Measurements from ENCODE around the gene STAT6. TPM values are rescaled to one million over a fixed set of nuclear protein-coding genes. Genes with fewer than 3 reads are reported as not detected.
"Not testable (repeated sequence)": the region's sequence is repeated elsewhere in the genome, so short reads cannot be mapped to it uniquely, and the experiment has no call there.

Gene STAT6
- total and polyA plus RNA-seq, 7 donors: 66.1 to 210 (median 115) TPM

DNA sequence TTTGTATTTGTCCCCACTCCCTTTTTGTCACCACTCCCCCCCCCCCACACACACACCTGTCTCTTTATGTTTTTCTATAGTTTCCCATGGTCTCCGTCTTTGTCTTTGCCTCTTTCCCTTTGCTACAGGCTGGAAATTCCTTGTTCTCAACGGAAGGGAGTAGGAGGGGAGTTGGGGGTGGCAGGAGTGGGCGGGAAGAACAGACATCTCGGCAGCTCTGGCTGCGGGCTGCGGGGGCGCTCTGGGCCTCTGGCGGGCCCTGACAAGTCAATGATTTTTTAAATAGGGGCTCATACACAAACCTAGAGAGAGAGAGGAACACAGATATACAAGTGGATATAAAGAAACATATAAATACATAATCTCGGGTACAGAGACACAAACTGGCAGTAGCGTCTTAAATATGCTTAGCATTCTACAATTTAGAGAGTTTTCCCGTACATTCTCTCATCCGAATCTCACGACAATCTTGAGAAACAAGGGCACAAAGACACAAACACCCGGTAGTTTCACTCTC is 24.6 kb downstream of the STAT6 start:
- intact Hi-C loops (cut with DNase I): loop anchor here (1.0 to 5.0 kb wide), 3 partner anchors 25 to 524 kb away; partner anchors contain the start of genes ARHGEF25 and STAT6
- Histone ChIP-seq H3K36me3 (peaks cover under 1 to 6% (median 5%) of the 10 kb centered on the region in 4 donors), H3K4me3 (peak overlapping the region; percentile 69 to 96 (median 88)), H3K27ac (peak overlapping the region; percentile 97 to 100 (median 99)), H3K27me3 (no peaks in the 10 kb centered on the region), H3K9me3 (no peaks in the 10 kb centered on the region), H3K4me1 (peaks cover 0 to 41% (median 30%) of the 10 kb centered on the region in 4 donors)
- WGBS, 2 donors: 1 to 3% methylated on average over 14 of the region's 14 CpGs
- no peak for TF ChIP-seq POLR2AphosphoS5 (IDR thresholded peaks at IDR 0.05)
- TF ChIP-seq EP300 (IDR thresholded peaks at IDR 0.05): no peak
- TF ChIP-seq POLR2A (IDR thresholded peaks at IDR 0.05): no peak
- TF ChIP-seq, protein P1, sequence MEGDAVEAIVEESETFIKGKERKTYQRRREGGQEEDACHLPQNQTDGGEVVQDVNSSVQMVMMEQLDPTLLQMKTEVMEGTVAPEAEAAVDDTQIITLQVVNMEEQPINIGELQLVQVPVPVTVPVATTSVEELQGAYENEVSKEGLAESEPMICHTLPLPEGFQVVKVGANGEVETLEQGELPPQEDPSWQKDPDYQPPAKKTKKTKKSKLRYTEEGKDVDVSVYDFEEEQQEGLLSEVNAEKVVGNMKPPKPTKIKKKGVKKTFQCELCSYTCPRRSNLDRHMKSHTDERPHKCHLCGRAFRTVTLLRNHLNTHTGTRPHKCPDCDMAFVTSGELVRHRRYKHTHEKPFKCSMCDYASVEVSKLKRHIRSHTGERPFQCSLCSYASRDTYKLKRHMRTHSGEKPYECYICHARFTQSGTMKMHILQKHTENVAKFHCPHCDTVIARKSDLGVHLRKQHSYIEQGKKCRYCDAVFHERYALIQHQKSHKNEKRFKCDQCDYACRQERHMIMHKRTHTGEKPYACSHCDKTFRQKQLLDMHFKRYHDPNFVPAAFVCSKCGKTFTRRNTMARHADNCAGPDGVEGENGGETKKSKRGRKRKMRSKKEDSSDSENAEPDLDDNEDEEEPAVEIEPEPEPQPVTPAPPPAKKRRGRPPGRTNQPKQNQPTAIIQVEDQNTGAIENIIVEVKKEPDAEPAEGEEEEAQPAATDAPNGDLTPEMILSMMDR (IDR thresholded peaks at IDR 0.05): peak in 2 of 4 experiments; percentile 24
- peak; percentile 87 for DNase-seq

DNA sequence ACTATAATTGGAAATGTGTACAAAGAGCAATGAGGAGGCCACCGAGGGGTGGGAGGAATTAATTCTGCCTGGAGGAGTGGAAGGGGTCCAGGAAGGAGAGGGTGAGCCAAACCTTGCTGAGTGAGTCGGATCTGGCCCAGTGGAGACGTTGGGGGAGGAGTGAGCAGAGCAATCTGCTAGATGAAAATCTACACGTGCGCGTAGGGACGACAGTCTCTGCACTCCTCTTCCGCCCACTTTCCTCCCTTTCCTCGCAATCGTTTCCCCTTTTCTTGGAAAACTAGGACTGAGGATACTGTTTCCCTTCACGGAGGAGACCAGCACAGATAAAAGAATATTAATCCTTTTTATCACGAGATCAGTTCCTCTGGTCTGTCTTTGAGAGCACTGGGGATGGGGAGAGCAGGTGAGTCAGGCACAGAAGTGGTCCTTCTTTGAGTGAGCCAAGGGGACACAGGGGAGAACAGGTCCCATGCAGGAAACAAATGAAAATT is 25.1 kb downstream of the STAT6 start:
- intact Hi-C loops (cut with DNase I): loop anchor here (2.0 to 5.0 kb wide), 2 partner anchors 449 to 525 kb away; partner anchors contain the start of gene ARHGEF25
- Histone ChIP-seq H3K9me3 (no peaks in the 10 kb centered on the region), H3K27ac (peak overlapping the region; percentile 97 to 100 (median 99)), H3K4me3 (peak overlapping the region; percentile 69 to 96 (median 88)), H3K27me3 (no peaks in the 10 kb centered on the region), H3K36me3 (peaks cover 0 to under 1% (median under 1%) of the 10 kb centered on the region in 4 donors), H3K4me1 (peaks cover 0 to 36% (median 25%) of the 10 kb centered on the region in 4 donors)
- 46 to 67% methylated on average over 12 of the region's 12 CpGs for WGBS, 2 donors
- TF ChIP-seq POLR2AphosphoS5 (IDR thresholded peaks at IDR 0.05): peak in 3 of 4 donors; percentile 28 to 62 (median 46)
- no peak for TF ChIP-seq EP300 (IDR thresholded peaks at IDR 0.05)
- DNase-seq: peak; percentile 90

DNA sequence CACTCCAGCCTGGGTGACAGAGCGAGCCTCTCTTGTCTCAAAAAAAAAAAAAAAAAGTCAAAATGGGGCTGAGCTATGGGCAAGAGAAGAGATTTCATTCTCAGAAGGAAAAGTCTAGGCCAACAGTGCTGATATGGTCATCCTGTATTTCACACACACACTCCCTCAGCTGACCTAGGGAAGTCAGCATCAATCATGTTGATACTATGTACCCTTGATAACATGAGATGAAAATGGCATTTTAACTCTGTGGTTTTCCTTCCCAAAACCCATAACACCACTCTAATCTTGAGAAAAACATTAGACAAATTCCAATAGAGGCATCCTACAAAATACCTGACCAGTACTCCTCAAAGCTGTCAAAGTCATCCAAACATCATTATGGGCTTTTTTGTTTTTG is 30.3 kb downstream of the STAT6 start:
- peaks cover 0 to 26% (median 23%) of the 10 kb centered on the region in 4 donors for H3K4me1 ChIP-seq
- H3K36me3 ChIP-seq: peaks cover 0 to 7% (median 0%) of the 10 kb centered on the region in 4 donors
- no peak for DNase-seq
- no peak overlapping the region for H3K4me3 ChIP-seq
- no peaks in the 10 kb centered on the region for H3K9me3 ChIP-seq
- intact Hi-C loops (cut with DNase I): no loop called here
- 96 to 98% methylated on average over 1 of the region's 1 CpG for WGBS, 2 donors
- H3K27ac ChIP-seq: no peak overlapping the region
- no peaks in the 10 kb centered on the region for H3K27me3 ChIP-seq
- TF ChIP-seq EP300 (IDR thresholded peaks at IDR 0.05) (no peak), POLR2AphosphoS5 (IDR thresholded peaks at IDR 0.05) (no peak)
- TF ChIP-seq, protein P1 (IDR thresholded peaks at IDR 0.05): no peak

DNA sequence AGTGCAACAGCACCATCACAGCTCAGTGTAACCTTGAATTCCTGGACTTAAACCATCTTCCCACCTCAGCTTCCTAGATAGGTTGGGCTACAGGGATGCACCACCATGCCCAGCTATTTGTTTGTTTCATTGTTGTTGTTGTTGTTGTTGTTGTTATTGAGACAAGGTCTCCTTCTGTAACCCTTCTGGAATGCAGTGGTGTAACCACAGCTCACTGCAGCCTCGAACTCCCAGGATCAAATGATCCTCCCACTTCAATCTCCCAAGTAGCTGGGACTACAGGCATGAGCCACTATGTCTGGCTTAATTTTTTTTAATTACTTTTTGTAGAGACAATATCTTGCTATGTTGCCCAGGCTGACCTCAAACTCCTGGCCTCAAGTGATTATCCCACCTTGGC is 31.3 kb downstream of the STAT6 start:
- DNase-seq: no peak
- no peaks in the 10 kb centered on the region for H3K27me3 ChIP-seq
- H3K36me3 ChIP-seq: peaks cover 0 to 7% (median 0%) of the 10 kb centered on the region in 4 donors
- intact Hi-C loops (cut with DNase I): no loop called here
- peaks cover 0 to 22% (median 19%) of the 10 kb centered on the region in 4 donors for H3K4me1 ChIP-seq
- WGBS, 2 donors: 82 to 95% methylated on average over 1 of the region's 1 CpG
- peak overlapping the region; percentile 84 to 89 (median 88) for H3K27ac ChIP-seq
- no peak overlapping the region for H3K4me3 ChIP-seq
- no peaks in the 10 kb centered on the region for H3K9me3 ChIP-seq
- TF ChIP-seq POLR2A (IDR thresholded peaks at IDR 0.05): no peak
- TF ChIP-seq, protein P1 (IDR thresholded peaks at IDR 0.05): no peak
- no peak for TF ChIP-seq POLR2AphosphoS5 (IDR thresholded peaks at IDR 0.05)
- no peak for TF ChIP-seq EP300 (IDR thresholded peaks at IDR 0.05)

DNA sequence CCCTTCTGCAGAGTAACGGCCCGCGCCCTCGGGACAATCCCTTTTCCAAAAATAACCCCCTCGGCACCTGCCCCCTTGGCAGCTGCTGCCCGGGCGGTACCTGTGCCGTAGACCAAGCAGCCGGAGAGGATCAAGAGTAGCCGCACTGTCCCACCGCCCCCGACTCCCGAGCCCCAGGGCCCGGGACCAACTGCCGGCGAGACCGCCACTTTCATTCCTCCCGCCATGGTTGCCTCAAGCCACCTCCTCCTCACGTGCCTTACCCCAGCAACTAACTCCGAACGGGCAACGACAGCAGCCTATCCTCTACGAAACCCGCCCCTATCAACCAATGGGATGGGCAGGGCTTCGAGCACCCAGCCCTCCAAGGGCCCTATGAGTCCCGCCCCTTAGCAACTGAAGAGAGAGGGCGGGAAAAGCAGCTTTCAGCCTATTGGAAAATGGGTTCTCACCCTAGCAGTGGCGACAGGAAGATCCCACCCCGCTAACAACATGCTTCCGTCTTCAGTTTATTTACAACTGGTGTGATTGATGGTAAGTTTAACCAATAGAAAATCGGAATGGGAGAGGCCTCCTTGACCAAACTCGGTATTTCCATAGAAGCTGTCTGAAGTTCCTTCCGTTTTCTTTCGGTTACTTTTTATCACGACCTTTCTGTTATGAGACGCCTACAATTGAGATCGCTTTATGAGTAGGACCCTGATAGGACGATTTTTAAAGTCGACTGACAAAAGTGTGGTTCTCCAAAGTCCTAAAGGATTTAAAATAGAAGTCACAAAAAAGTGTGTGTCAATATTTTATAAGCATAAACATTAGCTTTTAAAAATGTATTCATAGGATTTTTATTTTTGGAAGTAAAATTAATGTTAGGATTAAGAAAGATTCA is 32.4 kb downstream of the STAT6 start, which contains the start of gene NEMP1:
Gene NEMP1 (minus strand): TSS at position 273 of the 886 bp plus-strand sequence. CDS start 46 bp downstream, at position 227.
- H3K27ac ChIP-seq: peak within 1 kb of the TSS; percentile 84 to 89 (median 88)
- TF ChIP-seq, protein P1 (IDR thresholded peaks at IDR 0.05): no peak
- TF ChIP-seq EP300 (IDR thresholded peaks at IDR 0.05): peak in 1 of 4 donors; percentile 12
- TF ChIP-seq POLR2A (IDR thresholded peaks at IDR 0.05): peak in 1 of 2 donors; percentile 11
- peak; percentile 42 to 75 (median 74) for TF ChIP-seq POLR2AphosphoS5 (IDR thresholded peaks at IDR 0.05)
- WGBS, 2 donors: 1% methylated on average over 39 of the region's 39 CpGs
- peaks cover 0 to 22% (median 21%) of the 10 kb centered on the region in 4 donors for H3K4me1 ChIP-seq
- intact Hi-C loops (cut with DNase I): no loop called here
- H3K27me3 ChIP-seq: no peaks in the 10 kb centered on the region
- peaks cover 0 to 7% (median 0%) of the 10 kb centered on the region in 4 donors for H3K36me3 ChIP-seq
- peak; percentile 99 for DNase-seq
- H3K9me3 ChIP-seq: no peaks in the 10 kb centered on the region
- H3K4me3 ChIP-seq: peak within 1 kb of the TSS; percentile 67 to 87 (median 82)

DNA sequence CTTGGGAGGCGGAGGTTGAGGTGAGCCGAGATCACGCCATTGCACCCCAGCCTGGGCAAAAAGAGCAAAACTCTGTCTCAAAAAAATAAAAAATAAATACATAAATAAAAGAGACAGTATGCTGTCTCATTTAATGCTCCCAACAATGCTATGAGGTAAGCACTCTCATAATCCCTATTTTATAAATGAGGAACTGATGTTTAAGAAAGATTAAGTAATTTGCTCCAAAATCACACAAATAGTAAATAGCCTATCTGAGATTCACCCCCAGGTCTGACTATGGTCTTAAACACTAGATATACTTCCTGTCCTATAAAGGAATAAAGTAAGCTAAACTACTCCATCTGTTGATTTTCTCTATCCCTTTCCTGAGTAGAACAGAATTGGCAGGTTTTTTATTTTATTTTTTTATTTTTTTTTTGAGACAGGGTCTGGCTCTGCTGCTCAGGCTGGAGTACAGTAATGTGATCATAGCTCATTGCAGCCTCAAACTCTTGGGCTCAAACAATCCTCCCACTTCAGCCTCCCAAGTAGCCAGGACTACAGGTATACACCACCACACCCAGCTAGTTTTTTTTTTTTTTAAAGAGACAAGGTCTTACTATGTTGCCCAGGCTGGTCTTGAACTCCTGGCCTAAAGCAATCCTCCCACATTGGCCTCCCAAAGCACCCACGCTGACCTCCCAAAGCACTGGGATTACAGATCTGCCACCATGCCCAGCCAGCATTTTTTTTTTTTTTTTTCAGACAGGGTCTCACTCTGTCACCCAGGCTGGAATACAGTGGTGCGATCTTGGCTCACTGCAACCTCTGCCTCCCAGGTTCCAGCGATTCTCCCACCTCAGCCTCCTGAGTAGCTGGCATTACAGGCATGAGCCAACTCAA is 37.4 kb downstream of the STAT6 start:
- peak overlapping the region in 2 of 4 donors; percentile 33 to 34 for H3K4me3 ChIP-seq

More for the DNA sequence above, 37.4 kb downstream of the STAT6 start:
- WGBS, 2 donors: 94 to 98% methylated on average over 6 of the region's 6 CpGs
- H3K27ac ChIP-seq: peak overlapping the region; percentile 73 to 85 (median 78)
- not testable (repeated sequence) for DNase-seq, H3K27me3 ChIP-seq, H3K9me3 ChIP-seq
- peaks cover 0 to 15% (median under 1%) of the 10 kb centered on the region in 4 donors for H3K36me3 ChIP-seq
- intact Hi-C loops (cut with DNase I): loop anchor here (5.0 kb wide), 2 partner anchors 53 to 163 kb away; partner anchors contain the start of gene LRP1
- H3K4me1 ChIP-seq: peaks cover 0 to 43% (median 28%) of the 10 kb centered on the region in 4 donors
